IMR-90 (cell line): ENCODE data around the gene HHLA2. TPM values are rescaled to one million over a fixed set of nuclear protein-coding genes. Genes with fewer than 3 reads are reported as not detected.

ENCODE experiments used
- ATAC-seq: fragments of 200-7000 bp; cut with Tn5 transposase; 2 replicates; pipeline ENCODE4 v1.9.1; 2020; ENCODE audit warnings: low read depth, mild to moderate bottlenecking, moderate library complexity
- BruUV-seq: library from RNA; stranded (reverse); fragments of 400-500 nt; replicated peaks from 2 replicates; lab custom pipeline; 2021; lab: Mats Ljungman, UMichigan
- CTCF ChIA-PET: fragments of 300-600 bp; formaldehyde crosslinking; extraction: SDS; loops from one replicate; lab custom pipeline; 2021; ENCODE audit warnings: antibody characterized with exemption; lab: Yijun Ruan, JAX
- POLR2A ChIA-PET: fragments of 300-600 bp; sonication (Branson Sonifier 250); formaldehyde crosslinking; loops from one replicate; lab custom pipeline; 2022; ENCODE audit warnings: antibody characterized with exemption; ENCODE audit not compliant: unreplicated experiment; lab: Charles Lee
- DNase-seq: peaks from one replicate; pipeline ENCODE4 v3.0.0; 2013
- H2AFZ ChIP-seq: replicated peaks from 2 replicates; pipeline ENCODE3; 2013; ENCODE audit warnings: low read length, mild to moderate bottlenecking; ENCODE audit not compliant: poor library complexity
- H2AK5ac ChIP-seq: 2 replicates; pipeline ENCODE4 v1.6.1; 2013; ENCODE audit warnings: low read depth, low read length, inconsistent platforms
- H2AK9ac ChIP-seq: replicated peaks from 2 replicates; pipeline ENCODE3; 2013; ENCODE audit warnings: mild to moderate bottlenecking, low read depth, low read length, moderate library complexity; ENCODE audit not compliant: poor library complexity
- H2BK120ac ChIP-seq: 2 replicates; pipeline ENCODE4 v1.6.1; 2013; ENCODE audit warnings: low read depth, low read length, inconsistent platforms
- H2BK15ac ChIP-seq: 3 replicates; pipeline ENCODE4 v1.6.1; 2013; ENCODE audit warnings: low read depth, low read length, inconsistent platforms
- H2BK20ac ChIP-seq: 2 replicates; pipeline ENCODE4 v1.6.1; 2013; ENCODE audit warnings: low read depth, mild to moderate bottlenecking, inconsistent platforms, low read length, moderate library complexity
- H2BK5ac ChIP-seq: 2 replicates; pipeline ENCODE4 v1.6.1; 2013; ENCODE audit warnings: mild to moderate bottlenecking, low read depth, low read length, inconsistent platforms; ENCODE audit not compliant: poor library complexity, severe bottlenecking
- H3K14ac ChIP-seq: replicated peaks from 2 replicates; pipeline ENCODE4 v1.6.1; 2013; ENCODE audit warnings: low read depth, low read length, inconsistent platforms
- H3K18ac ChIP-seq: 2 replicates; pipeline ENCODE4 v1.6.1; 2013; ENCODE audit warnings: low read depth, low read length, control low read depth
- H3K23ac ChIP-seq: 2 replicates; pipeline ENCODE4 v1.6.1; 2013; ENCODE audit warnings: low read depth, low read length, inconsistent platforms
- H3K27ac ChIP-seq: 2 replicates; pipeline ENCODE4 v1.5.1; 2013; ENCODE audit warnings: mild to moderate bottlenecking, control low read depth, low read length; ENCODE audit not compliant: insufficient read depth
- H3K27me3 ChIP-seq: 2 replicates; pipeline ENCODE4 v1.6.1; 2013; ENCODE audit warnings: low read length; ENCODE audit not compliant: control insufficient read depth, insufficient read depth
- H3K36me3 ChIP-seq: 2 replicates; pipeline ENCODE4 v1.6.1; 2013; ENCODE audit warnings: low read length, mixed read lengths; ENCODE audit not compliant: control insufficient read depth, insufficient read depth
- H3K4ac ChIP-seq: 2 replicates; pipeline ENCODE4 v1.6.1; 2013; ENCODE audit warnings: low read depth, low read length, inconsistent platforms
- H3K4me1 ChIP-seq: 2 replicates; pipeline ENCODE4 v1.6.1; 2013; ENCODE audit warnings: low read length, mixed read lengths; ENCODE audit not compliant: control insufficient read depth, insufficient read depth
- H3K4me2 ChIP-seq: 2 replicates; pipeline ENCODE4 v1.6.1; 2013; ENCODE audit warnings: low read depth, mild to moderate bottlenecking, control low read depth, low read length, moderate library complexity
- H3K4me3 ChIP-seq: 2 replicates; pipeline ENCODE4 v1.5.1; 2013; ENCODE audit warnings: low read depth, mild to moderate bottlenecking, control low read depth, low read length, moderate library complexity; ENCODE audit not compliant: insufficient read depth
- H3K56ac ChIP-seq: 2 replicates; pipeline ENCODE4 v1.6.1; 2013; ENCODE audit warnings: low read length, inconsistent platforms; ENCODE audit not compliant: insufficient read depth; ENCODE audit errors: extremely low read depth
- H3K79me1 ChIP-seq, 2 experiments: 2 replicates each; pipeline ENCODE4 v1.6.1; 2013; ENCODE audit warnings: low read length in 2 of 2, inconsistent platforms in 1 of 2, low read depth in 1 of 2
- H3K9ac ChIP-seq: 2 replicates; pipeline ENCODE4 v1.6.1; 2013; ENCODE audit warnings: low read depth, low read length, control low read depth
- H3K9me1 ChIP-seq: 2 replicates; pipeline ENCODE4 v1.6.1; 2013; ENCODE audit warnings: low read length, inconsistent platforms; ENCODE audit not compliant: insufficient read depth
- H3K9me3 ChIP-seq: 2 replicates; pipeline ENCODE4 v1.6.1; 2013; ENCODE audit warnings: low read length; ENCODE audit not compliant: control insufficient read depth, insufficient read depth
- H4K20me1 ChIP-seq: 2 replicates; pipeline ENCODE4 v1.6.1; 2013; ENCODE audit warnings: low read length, inconsistent platforms; ENCODE audit not compliant: insufficient read depth
- H4K5ac ChIP-seq: 2 replicates; pipeline ENCODE4 v1.6.1; 2013; ENCODE audit warnings: mild to moderate bottlenecking, low read depth, low read length, control low read depth
- H4K8ac ChIP-seq, 2 experiments: 2 replicates each; pipeline ENCODE4 v1.6.1; 2013; ENCODE audit warnings: low read depth in 2 of 2, low read length in 2 of 2, control low read depth in 1 of 2, inconsistent platforms in 1 of 2
- H4K91ac ChIP-seq: 2 replicates; pipeline ENCODE4 v1.6.1; 2013; ENCODE audit warnings: low read depth, low read length, inconsistent platforms; ENCODE audit not compliant: insufficient read depth
- BHLHE40 ChIP-seq: fragments of 150-350 bp; IDR thresholded peaks from 2 replicates; pipeline ENCODE4 v1.6.1; 2016; ENCODE audit warnings: mild to moderate bottlenecking, low read depth, low read length
- CEBPB ChIP-seq: IDR thresholded peaks from 2 replicates; pipeline ENCODE4 v1.6.1; 2012; ENCODE audit warnings: low read depth, low read length, improper control_type of control experiment
- CHD1 ChIP-seq: IDR thresholded peaks from 2 replicates; pipeline ENCODE4 v1.6.1; 2012; ENCODE audit warnings: low read depth, low read length, improper control_type of control experiment
- CTCF ChIP-seq: conservative IDR thresholded peaks from 2 replicates; pipeline ENCODE4 v1.5.1; 2012; ENCODE audit warnings: mild to moderate bottlenecking, low read depth, low read length, improper control_type of control experiment
- FOS ChIP-seq: fragments of 150-350 bp; IDR thresholded peaks from 2 replicates; pipeline ENCODE4 v1.6.1; 2016; ENCODE audit warnings: low read depth, low read length
- MAFK ChIP-seq: IDR thresholded peaks from 2 replicates; pipeline ENCODE4 v1.6.1; 2012; ENCODE audit warnings: low read depth, low read length, improper control_type of control experiment
- MAZ ChIP-seq: IDR thresholded peaks from 2 replicates; pipeline ENCODE4 v1.6.1; 2012; ENCODE audit warnings: low read depth, mild to moderate bottlenecking, low read length, improper control_type of control experiment, moderate library complexity, borderline replicate concordance
- MXI1 ChIP-seq: IDR thresholded peaks from 2 replicates; pipeline ENCODE4 v1.6.1; 2012; ENCODE audit warnings: low read depth, mild to moderate bottlenecking, low read length, moderate library complexity, borderline replicate concordance
- NFE2L2 ChIP-seq: fragments of 150-350 bp; IDR thresholded peaks from 2 replicates; pipeline ENCODE4 v1.6.1; 2016; ENCODE audit warnings: low read depth, mild to moderate bottlenecking, low read length
- POLR2A ChIP-seq: IDR thresholded peaks from 2 replicates; pipeline ENCODE4 v1.6.1; 2012; ENCODE audit warnings: mild to moderate bottlenecking, low read depth, low read length
- RAD21 ChIP-seq: IDR thresholded peaks from 2 replicates; pipeline ENCODE4 v1.6.1; 2012; ENCODE audit warnings: low read length, improper control_type of control experiment
- RCOR1 ChIP-seq: IDR thresholded peaks from 2 replicates; pipeline ENCODE4 v1.6.1; 2012; ENCODE audit warnings: mild to moderate bottlenecking, low read length, improper control_type of control experiment; ENCODE audit not compliant: insufficient replicate concordance
- RFX5 ChIP-seq: IDR thresholded peaks from 2 replicates; pipeline ENCODE4 v1.8.0; 2012; ENCODE audit warnings: low read depth, mild to moderate bottlenecking, low read length, moderate library complexity
- SMC3 ChIP-seq: fragments of 150-350 bp; IDR thresholded peaks from 2 replicates; pipeline ENCODE4 v1.6.1; 2016; ENCODE audit warnings: low read depth, mild to moderate bottlenecking, antibody characterized with exemption, low read length, moderate library complexity
- WGBS, 2 experiments: methylation state at CpG; one replicate each; pipeline versions ENCODE4 v1.1.5 to v1.1.7; 2013; ENCODE audit warnings: missing lambda C conversion rate in 2 of 2; ENCODE audit not compliant: insufficient read length in 1 of 2; ENCODE audit errors: extremely low coverage in 2 of 2; 5-methylcytosine and 5-hydroxymethylcytosine counted together
- dilution Hi-C: fragments of 300-500 bp; cut with HindIII; formaldehyde crosslinking; loops from one replicate; pipeline ENCODE4 v1.14.3; 2018; ENCODE audit warnings: low sequenced_read_pairs; ENCODE audit not compliant: unreplicated experiment
- in situ Hi-C: fragments of 300-500 bp; cut with MboI; formaldehyde crosslinking; loops from 3 replicates; pipeline ENCODE4 v1.14.3; 2019; ENCODE audit warnings: low sequenced_read_pairs, inconsistent platforms, mixed read lengths
- intact Hi-C: fragments of 100-400 bp; cut with micrococcal nuclease; formaldehyde crosslinking; loops from 2 replicates; pipeline ENCODE4 v1.10.0; 2022
- polyA plus RNA-seq, 3 experiments: library from polyadenylated mRNA; depleted of rRNA; stranded (reverse); fragments of >200 nt; gene quantifications; 2 replicates each; pipeline ENCODE4 v1.2.3, GENCODE V29; 2012; ENCODE audit warnings: low replicate concordance in 1 of 3
- total RNA-seq: library from RNA; depleted of rRNA; stranded (reverse); fragments of >200 nt; gene quantifications from 2 replicates; pipeline ENCODE4 v1.2.3, GENCODE V29; 2012
- TF ChIP-seq, protein P1 (sequence below): fragments of 150-350 bp; IDR thresholded peaks from 2 replicates; pipeline ENCODE4 v1.6.1; 2016; ENCODE audit warnings: low read depth, mild to moderate bottlenecking, low read length, moderate library complexity, borderline replicate concordance
- TF ChIP-seq, protein P2 (sequence below): fragments of 150-350 bp; IDR thresholded peaks from 2 replicates; pipeline ENCODE4 v1.6.1; 2017; ENCODE audit warnings: mild to moderate bottlenecking, antibody characterized with exemption, low read length, low read depth

Gene HHLA2
- total and polyA plus RNA-seq, 2 of the 4 experiments (the other 2 are of a cell fraction): not detected

- H3K27ac ChIP-seq: no peak overlapping the region
- no peak overlapping the region for H3K14ac ChIP-seq
- no peak overlapping the region for H2AK9ac ChIP-seq
- no peaks in the 10 kb centered on the region for H3K36me3 ChIP-seq
- H4K5ac ChIP-seq: no peak overlapping the region
- no peak overlapping the region for H2BK20ac ChIP-seq
- H3K79me1 ChIP-seq: no peaks in the 10 kb centered on the region
- H3K4me1 ChIP-seq: no peaks in the 10 kb centered on the region
- in situ Hi-C loops (no loop called here), intact Hi-C loops (no loop called here), dilution Hi-C loops (no loop called here)
- H3K9ac ChIP-seq: no peak overlapping the region
- no peak overlapping the region for H2BK5ac ChIP-seq
- POLR2A ChIA-PET: no interaction called here
- no peak overlapping the region for H2AFZ ChIP-seq
- DNase-seq: no peak
- no peak overlapping the region for H3K4ac ChIP-seq
- H2AK5ac ChIP-seq: no peak overlapping the region
- H2BK15ac ChIP-seq: no peak overlapping the region
- no peak overlapping the region for H3K4me2 ChIP-seq
- no TSS peak for BruUV-seq
- peaks cover 17% of the 10 kb centered on the region for H3K27me3 ChIP-seq
- no peak overlapping the region for H3K56ac ChIP-seq
- H4K91ac ChIP-seq: no peak overlapping the region
- ATAC-seq: no peak
- H3K4me3 ChIP-seq: no peak overlapping the region
- CTCF ChIA-PET: interaction anchor here (0.7 kb wide), 1 partner anchor 8 kb away, joined by 3 read pairs; no protein-coding TSS in a partner anchor
- H3K9me1 ChIP-seq: no peaks in the 10 kb centered on the region; the same call in 1 of the 2 replicates
- H3K18ac ChIP-seq: no peak overlapping the region
- no peaks in the 10 kb centered on the region for H4K20me1 ChIP-seq
- H3K9me3 ChIP-seq: no peaks in the 10 kb centered on the region
- no peak for TF ChIP-seq RAD21
- no peak for TF ChIP-seq CEBPB
- no peak for TF ChIP-seq CTCF
- TF ChIP-seq RFX5: no peak
- no peak for TF ChIP-seq MXI1
- no peak for TF ChIP-seq FOS
- TF ChIP-seq CHD1: no peak
- no peak for TF ChIP-seq NFE2L2
- no peak for TF ChIP-seq RCOR1
- no peak for TF ChIP-seq POLR2A
- TF ChIP-seq, protein P1, sequence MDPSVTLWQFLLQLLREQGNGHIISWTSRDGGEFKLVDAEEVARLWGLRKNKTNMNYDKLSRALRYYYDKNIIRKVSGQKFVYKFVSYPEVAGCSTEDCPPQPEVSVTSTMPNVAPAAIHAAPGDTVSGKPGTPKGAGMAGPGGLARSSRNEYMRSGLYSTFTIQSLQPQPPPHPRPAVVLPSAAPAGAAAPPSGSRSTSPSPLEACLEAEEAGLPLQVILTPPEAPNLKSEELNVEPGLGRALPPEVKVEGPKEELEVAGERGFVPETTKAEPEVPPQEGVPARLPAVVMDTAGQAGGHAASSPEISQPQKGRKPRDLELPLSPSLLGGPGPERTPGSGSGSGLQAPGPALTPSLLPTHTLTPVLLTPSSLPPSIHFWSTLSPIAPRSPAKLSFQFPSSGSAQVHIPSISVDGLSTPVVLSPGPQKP: no peak
- TF ChIP-seq BHLHE40: no peak
- TF ChIP-seq SMC3: no peak
- TF ChIP-seq MAFK: no peak
- TF ChIP-seq, protein P2, sequence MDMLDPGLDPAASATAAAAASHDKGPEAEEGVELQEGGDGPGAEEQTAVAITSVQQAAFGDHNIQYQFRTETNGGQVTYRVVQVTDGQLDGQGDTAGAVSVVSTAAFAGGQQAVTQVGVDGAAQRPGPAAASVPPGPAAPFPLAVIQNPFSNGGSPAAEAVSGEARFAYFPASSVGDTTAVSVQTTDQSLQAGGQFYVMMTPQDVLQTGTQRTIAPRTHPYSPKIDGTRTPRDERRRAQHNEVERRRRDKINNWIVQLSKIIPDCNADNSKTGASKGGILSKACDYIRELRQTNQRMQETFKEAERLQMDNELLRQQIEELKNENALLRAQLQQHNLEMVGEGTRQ: no peak
- TF ChIP-seq MAZ: no peak
- no peak overlapping the region for H3K23ac ChIP-seq
- no peak overlapping the region for H4K8ac ChIP-seq
- no peak overlapping the region for H2BK120ac ChIP-seq
- WGBS, 2 experiments: no CpG with 5 or more reads among the region's 3 CpGs
These were observed 97.0 kb downstream of the HHLA2 start for GRCh38 chr3:108393128-108393900.
